ENCODE data around the gene ZKSCAN2.

DNA sequence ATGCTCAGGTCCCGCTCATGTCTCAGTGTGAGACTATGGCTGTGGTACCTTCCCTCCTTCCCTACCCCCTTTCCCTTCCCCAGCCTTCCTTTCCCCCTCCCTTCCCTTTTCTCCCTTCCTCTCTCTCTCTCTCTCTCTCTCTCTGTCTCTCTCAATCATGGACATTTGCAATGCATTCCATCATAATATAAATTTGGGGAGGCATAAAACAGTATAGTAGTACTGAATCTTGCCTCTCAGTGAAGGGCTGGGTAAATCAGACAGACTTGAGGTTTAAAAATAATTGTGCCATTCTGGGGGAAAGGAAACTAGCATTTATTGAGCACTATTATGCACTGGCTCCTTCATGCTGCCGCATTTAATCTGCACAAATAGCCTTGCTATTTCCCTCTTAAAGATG is 4.3 kb downstream of the ZKSCAN2 start:
- TF ChIP-seq, protein P1, sequence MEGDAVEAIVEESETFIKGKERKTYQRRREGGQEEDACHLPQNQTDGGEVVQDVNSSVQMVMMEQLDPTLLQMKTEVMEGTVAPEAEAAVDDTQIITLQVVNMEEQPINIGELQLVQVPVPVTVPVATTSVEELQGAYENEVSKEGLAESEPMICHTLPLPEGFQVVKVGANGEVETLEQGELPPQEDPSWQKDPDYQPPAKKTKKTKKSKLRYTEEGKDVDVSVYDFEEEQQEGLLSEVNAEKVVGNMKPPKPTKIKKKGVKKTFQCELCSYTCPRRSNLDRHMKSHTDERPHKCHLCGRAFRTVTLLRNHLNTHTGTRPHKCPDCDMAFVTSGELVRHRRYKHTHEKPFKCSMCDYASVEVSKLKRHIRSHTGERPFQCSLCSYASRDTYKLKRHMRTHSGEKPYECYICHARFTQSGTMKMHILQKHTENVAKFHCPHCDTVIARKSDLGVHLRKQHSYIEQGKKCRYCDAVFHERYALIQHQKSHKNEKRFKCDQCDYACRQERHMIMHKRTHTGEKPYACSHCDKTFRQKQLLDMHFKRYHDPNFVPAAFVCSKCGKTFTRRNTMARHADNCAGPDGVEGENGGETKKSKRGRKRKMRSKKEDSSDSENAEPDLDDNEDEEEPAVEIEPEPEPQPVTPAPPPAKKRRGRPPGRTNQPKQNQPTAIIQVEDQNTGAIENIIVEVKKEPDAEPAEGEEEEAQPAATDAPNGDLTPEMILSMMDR (conservative IDR thresholded peaks at IDR 0.05; ENCODE audit: low read length), result no peak
- TF ChIP-seq EZH2phosphoT487 (IDR thresholded peaks at IDR 0.05; ENCODE audit: borderline replicate concordance, low read depth, low read length), result no peak

Measured in OCI-LY7 (cell line).